Stimulated activated CD8-positive, alpha-beta memory T cell treated with anti-CD3 and anti-CD28 coated beads, Interleukin-4, amount 100 ng/mL, for 1 hour (primary cell): ENCODE measurements around the gene CPED1.
A peak's percentile ranks its signal among the peaks of the same experiment; 100 is the strongest.
"Not testable (repeated sequence)": the region's sequence is repeated elsewhere in the genome, so short reads cannot be mapped to it uniquely, and the experiment has no call there.

Experiments
- DNase-seq, 2 donors: peaks; one replicate each; pipeline ENCODE4 v3.0.0-alpha.2; 2020; ENCODE audit warnings: low read depth in 2 of 2, low spot score in 1 of 2

The CPED1 gene

GRCh38 chr7:120981117-120981516 is 7.4 kb upstream of the CPED1 start:
- no peak for DNase-seq

- DNase-seq, result no peak
Observed at GRCh38 chr7:120981888-120982615, 6.5 kb upstream of the CPED1 start.

- not testable (repeated sequence) for DNase-seq
Observed at GRCh38 chr7:120983592-120983991, 4.9 kb upstream of the CPED1 start.

GRCh38 chr7:120984406-120984805 is 4.1 kb upstream of the CPED1 start:
- DNase-seq, result no peak

GRCh38 chr7:120985130-120985758 is 3.3 kb upstream of the CPED1 start:
- DNase-seq, result no peak

GRCh38 chr7:120985839-120986238 is 2.7 kb upstream of the CPED1 start:
- no peak for DNase-seq

- DNase-seq, result no peak
Observed at GRCh38 chr7:120986650-120987049, 1.9 kb upstream of the CPED1 start.

- DNase-seq, result no peak
Observed at GRCh38 chr7:120987280-120987679, 1.2 kb upstream of the CPED1 start.

GRCh38 chr7:120987683-120988590 is 574 bp upstream of the CPED1 start:
- DNase-seq, result peak; percentile 62 to 68

GRCh38 chr7:120989257-120990220 is 1.0 kb downstream of the CPED1 start:
- DNase-seq, result no peak

- DNase-seq, result no peak
Observed at GRCh38 chr7:120990468-120991118, 2.1 kb downstream of the CPED1 start.

GRCh38 chr7:120991161-120991560 is 2.6 kb downstream of the CPED1 start:
- DNase-seq, result no peak

GRCh38 chr7:120991581-120991980 is 3.1 kb downstream of the CPED1 start:
- DNase-seq, result no peak

GRCh38 chr7:120992272-120992964 is 3.9 kb downstream of the CPED1 start:
- no peak for DNase-seq

- no peak for DNase-seq
Observed at GRCh38 chr7:120992965-120993494, 4.5 kb downstream of the CPED1 start.

GRCh38 chr7:120993553-120994191 is 5.2 kb downstream of the CPED1 start:
- DNase-seq, result no peak

GRCh38 chr7:120994512-120995410 is 6.2 kb downstream of the CPED1 start:
- no peak for DNase-seq

- DNase-seq, result no peak
Observed at GRCh38 chr7:120995654-120996053, 7.1 kb downstream of the CPED1 start.
